Left ventricle myocardium inferior (tissue), 1 donor: ENCODE measurements around the gene SECISBP2. TPM values are rescaled to one million over a fixed set of nuclear protein-coding genes. Genes with fewer than 3 reads are reported as not detected.
"Not testable (repeated sequence)": the region's sequence is repeated elsewhere in the genome, so short reads cannot be mapped to it uniquely, and the experiment has no call there.

Experiments
- DNase-seq: peaks from one replicate; pipeline ENCODE4 v3.0.0-alpha.2; 2020
- H3K27ac ChIP-seq: fragments of 200-600 bp; replicated peaks from 2 replicates; pipeline ENCODE4 v1.8.0; 2021
- H3K27me3 ChIP-seq: fragments of 200-600 bp; 2 replicates; pipeline ENCODE4 v1.8.0; 2021; ENCODE audit warnings: low read depth
- H3K36me3 ChIP-seq: fragments of 200-600 bp; 2 replicates; pipeline ENCODE4 v1.8.0; 2021
- H3K4me1 ChIP-seq: fragments of 200-600 bp; 2 replicates; pipeline ENCODE4 v1.8.0; 2021
- H3K4me3 ChIP-seq: fragments of 200-600 bp; 2 replicates; pipeline ENCODE4 v1.8.0; 2021; ENCODE audit warnings: mild to moderate bottlenecking, moderate library complexity
- H3K9me3 ChIP-seq: fragments of 200-600 bp; replicated peaks from 2 replicates; pipeline ENCODE4 v1.8.0; 2021
- CTCF ChIP-seq: fragments of 200-600 bp; IDR thresholded peaks from 2 replicates; pipeline ENCODE4 v1.8.0; 2021; ENCODE audit warnings: antibody characterized with exemption, mild to moderate bottlenecking, borderline replicate concordance
- intact Hi-C: fragments of 100-400 bp; cut with micrococcal nuclease; formaldehyde crosslinking; loops from one replicate; pipeline ENCODE4 v1.11.0; 2022
- total RNA-seq: library from RNA; stranded (reverse); fragmentation: NEBNext Ultra II Directional; extraction: Animal tissue kit (Norgen Biotek cat#: 25700); gene quantifications from one replicate; pipeline ENCODE4 v1.2.1, GENCODE V29; 2021
- donor health status: DM: no; HTN: yes; CAD: no; lungs with severe emphysema.

Gene SECISBP2
- total RNA-seq, 1 donor from 2014 or later, result 13.8 TPM

- Histone ChIP-seq H3K27ac (no peak overlapping the region), H3K4me1 (no peaks in the 10 kb centered on the region), H3K27me3 (no peaks in the 10 kb centered on the region), H3K4me3 (no peak overlapping the region), H3K9me3 (no peaks in the 10 kb centered on the region), H3K36me3 (peaks cover under 1% of the 10 kb centered on the region)
- TF ChIP-seq CTCF, result no peak
- DNase-seq, result no peak
- intact Hi-C loops, result no loop called here
These were observed 49.6 kb downstream of the SECISBP2 start for GRCh38 chr9:89367726-89368437.

DNA sequence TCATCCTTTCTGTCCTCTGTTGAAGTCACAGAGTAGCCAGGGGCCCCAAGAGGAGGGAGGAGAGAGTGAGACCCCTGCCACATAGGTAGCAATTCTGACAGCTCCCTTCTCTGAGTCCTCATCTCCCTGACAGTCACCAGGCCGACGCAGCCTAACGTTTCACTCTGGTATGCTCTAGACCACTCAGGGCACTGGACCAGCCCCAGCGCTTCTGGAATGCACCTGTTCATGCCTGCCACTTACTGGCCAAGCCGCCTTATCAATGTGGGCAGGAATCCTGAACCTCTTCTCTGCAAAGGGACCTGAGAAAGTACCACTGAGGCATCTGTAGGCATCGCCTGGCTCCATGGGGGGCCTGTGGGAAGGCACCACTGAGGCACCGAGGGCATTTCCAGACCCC lies 50.2 kb downstream of the SECISBP2 start:
- no peaks in the 10 kb centered on the region for H3K36me3 ChIP-seq
- intact Hi-C loops, result no loop called here
- no peaks in the 10 kb centered on the region for H3K27me3 ChIP-seq
- H3K27ac ChIP-seq, result no peak overlapping the region
- H3K4me3 ChIP-seq, result no peak overlapping the region
- no peaks in the 10 kb centered on the region for H3K9me3 ChIP-seq
- H3K4me1 ChIP-seq, result no peaks in the 10 kb centered on the region
- DNase-seq, result no peak
- TF ChIP-seq CTCF, result no peak

DNA sequence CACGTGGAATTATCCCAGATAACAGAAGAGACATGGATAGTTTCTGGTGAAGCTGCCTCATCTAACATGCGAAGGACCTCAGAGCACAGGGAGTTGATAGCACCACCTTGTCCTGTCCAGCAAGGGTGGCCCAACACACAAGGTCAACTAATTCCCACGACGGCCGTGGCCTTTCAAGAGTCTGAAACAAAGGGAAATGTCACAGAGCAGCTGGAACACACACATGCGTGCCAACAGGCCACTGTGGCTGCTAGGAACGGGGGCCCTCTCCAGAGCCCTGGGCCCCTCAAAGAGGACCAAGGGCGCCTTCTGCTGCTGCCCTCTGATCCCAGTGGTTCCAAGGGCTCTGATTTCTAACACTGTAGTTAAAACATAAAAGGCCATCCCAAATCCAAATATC lies 50.7 kb downstream of the SECISBP2 start:
- DNase-seq, result no peak
- no peaks in the 10 kb centered on the region for H3K9me3 ChIP-seq

GRCh38 chr9:89370593-89370992 lies 52.3 kb downstream of the SECISBP2 start:
- intact Hi-C loops, result no loop called here
- Histone ChIP-seq H3K4me3 (no peak overlapping the region), H3K27me3 (no peaks in the 10 kb centered on the region), H3K9me3 (no peaks in the 10 kb centered on the region), H3K4me1 (no peaks in the 10 kb centered on the region), H3K27ac (no peak overlapping the region), H3K36me3 (no peaks in the 10 kb centered on the region)
- no peak for TF ChIP-seq CTCF
- no peak for DNase-seq

More for the DNA sequence above, 50.7 kb downstream of the SECISBP2 start:
- Histone ChIP-seq H3K4me1 (no peaks in the 10 kb centered on the region), H3K27ac (no peak overlapping the region), H3K27me3 (no peaks in the 10 kb centered on the region), H3K4me3 (no peak overlapping the region), H3K36me3 (no peaks in the 10 kb centered on the region)
- no peak for TF ChIP-seq CTCF
- intact Hi-C loops, result no loop called here

DNA sequence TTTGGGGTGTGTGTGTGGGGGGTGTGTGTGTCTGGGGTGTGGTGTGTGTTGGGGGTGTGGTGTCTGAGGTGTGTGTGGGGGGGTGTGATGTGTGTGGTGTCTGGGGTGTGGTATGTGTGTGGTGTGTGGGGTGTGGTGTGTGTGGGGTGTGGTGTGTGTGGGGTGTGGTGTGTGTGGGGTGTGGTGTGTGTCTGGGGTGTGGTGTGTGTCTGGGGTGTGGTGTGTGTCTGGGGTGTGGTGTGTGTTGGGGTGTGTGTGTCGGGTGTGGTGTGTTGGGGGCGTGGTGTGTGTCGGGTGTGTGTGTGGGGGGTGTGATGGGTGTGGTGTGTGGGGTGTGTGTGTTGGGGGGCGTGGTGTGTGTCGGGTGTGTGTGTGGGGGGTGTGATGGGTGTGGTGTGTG lies 53.5 kb downstream of the SECISBP2 start:
- DNase-seq, intact Hi-C loops: not testable (repeated sequence)

DNA sequence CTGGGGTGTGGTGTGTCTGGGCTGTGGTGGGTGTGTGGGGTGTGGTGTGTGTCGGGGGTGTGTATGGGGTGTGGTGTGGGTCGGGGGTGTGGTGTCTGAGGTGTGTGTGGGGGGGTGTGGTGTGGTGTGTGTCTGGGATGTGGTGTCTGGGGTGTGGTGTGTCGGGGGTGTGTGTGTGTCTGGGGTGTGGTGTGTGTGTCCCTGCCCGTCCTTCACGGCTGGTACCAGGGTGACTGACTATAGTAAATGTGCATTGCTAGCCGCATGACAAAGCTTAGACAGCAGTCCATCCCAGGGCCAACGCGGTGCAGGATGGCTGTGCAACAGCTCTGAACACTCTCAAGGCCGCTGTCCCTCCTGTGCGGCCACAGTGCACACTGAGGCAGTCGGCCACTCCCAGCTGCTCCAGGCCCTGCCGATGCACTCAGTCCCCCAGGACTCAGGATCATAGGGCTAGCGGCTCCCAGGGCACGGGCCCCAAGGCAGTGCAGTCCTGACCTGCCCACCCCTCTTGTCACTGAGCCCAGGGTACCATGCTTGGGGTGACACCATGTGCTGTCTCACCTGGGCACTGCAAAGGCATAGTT lies 54.0 kb downstream of the SECISBP2 start:
- no peaks in the 10 kb centered on the region for H3K9me3 ChIP-seq
- H3K36me3 ChIP-seq, result no peaks in the 10 kb centered on the region
- no peak overlapping the region for H3K27ac ChIP-seq
- TF ChIP-seq CTCF, result no peak
- no peaks in the 10 kb centered on the region for H3K4me1 ChIP-seq
- H3K27me3 ChIP-seq, result no peaks in the 10 kb centered on the region
- no peak overlapping the region for H3K4me3 ChIP-seq
- no peak for DNase-seq
- intact Hi-C loops, result no loop called here

More for the DNA sequence above, 53.5 kb downstream of the SECISBP2 start:
- H3K36me3 ChIP-seq, H3K9me3 ChIP-seq, H3K4me1 ChIP-seq, H3K27ac ChIP-seq, H3K27me3 ChIP-seq, H3K4me3 ChIP-seq: not testable (repeated sequence)
